GM23338 (cell line): ENCODE data around the gene PIK3R4. TPM values are rescaled to one million over a fixed set of nuclear protein-coding genes. Genes with fewer than 3 reads are reported as not detected.

Experiments
- ATAC-seq: fragments of 200-7000 bp; cut with Tn5 transposase; 3 replicates; pipeline ENCODE4 v1.9.1; 2020
- DNase-seq: peaks from one replicate; pipeline ENCODE4 v3.0.0-alpha.2; 2015; ENCODE audit warnings: low spot score
- H2AFZ ChIP-seq: fragments of 200-600 bp; sonication (generic); 2 replicates; pipeline ENCODE4 v1.8.0; 2016; ENCODE audit warnings: antibody characterized with exemption, mild to moderate bottlenecking, moderate library complexity
- H3F3A ChIP-seq: fragments of 200-600 bp; sonication (generic); replicated peaks from 2 replicates; pipeline ENCODE4 v1.8.0; 2017; ENCODE audit warnings: antibody characterized with exemption, mixed run types, low read depth
- H3K27ac ChIP-seq: fragments of 200-600 bp; sonication (generic); 2 replicates; pipeline ENCODE4 v1.6.1; 2016; ENCODE audit warnings: low read depth
- H3K27me3 ChIP-seq: fragments of 200-600 bp; sonication (generic); 2 replicates; pipeline ENCODE4 v1.8.0; 2016; ENCODE audit warnings: mild to moderate bottlenecking, mixed run types, moderate library complexity; ENCODE audit not compliant: insufficient read depth
- H3K36me3 ChIP-seq: fragments of 200-600 bp; sonication (generic); 2 replicates; pipeline ENCODE4 v1.8.0; 2016; ENCODE audit warnings: mild to moderate bottlenecking; ENCODE audit not compliant: insufficient read depth
- H3K4me1 ChIP-seq: fragments of 200-600 bp; sonication (generic); 2 replicates; pipeline ENCODE4 v1.8.0; 2016; ENCODE audit warnings: mild to moderate bottlenecking, moderate library complexity; ENCODE audit not compliant: insufficient read depth
- H3K4me2 ChIP-seq: fragments of 200-600 bp; sonication (generic); 2 replicates; pipeline ENCODE4 v1.7.1; 2017; ENCODE audit warnings: mixed run types
- H3K4me3 ChIP-seq: fragments of 200-600 bp; sonication (generic); 2 replicates; pipeline ENCODE4 v1.6.1; 2016; ENCODE audit warnings: mixed run types
- H3K79me2 ChIP-seq: fragments of 200-600 bp; sonication (generic); replicated peaks from 2 replicates; pipeline ENCODE4 v1.8.0; 2017; ENCODE audit warnings: mild to moderate bottlenecking; ENCODE audit not compliant: insufficient read depth
- H3K9me2 ChIP-seq: fragments of 200-600 bp; sonication (generic); 2 replicates; pipeline ENCODE4 v1.8.0; 2017; ENCODE audit not compliant: insufficient read depth
- H4K20me1 ChIP-seq: fragments of 200-600 bp; sonication (generic); replicated peaks from 2 replicates; pipeline ENCODE4 v1.8.0; 2017; ENCODE audit warnings: mild to moderate bottlenecking; ENCODE audit not compliant: insufficient read depth
- H3K27ac Mint-ChIP-seq: 2 replicates; pipeline ENCODE4 v1.8.0; 2020; ENCODE audit warnings: inconsistent platforms, mild to moderate bottlenecking, moderate library complexity, mixed read lengths
- H3K27me3 Mint-ChIP-seq: 3 replicates; pipeline ENCODE4 v1.8.0; 2022; ENCODE audit warnings: low read depth, mild to moderate bottlenecking, moderate library complexity, mixed read lengths, inconsistent platforms; ENCODE audit not compliant: insufficient read depth, poor library complexity
- H3K36me3 Mint-ChIP-seq: 3 replicates; pipeline ENCODE4 v1.8.0; 2021; ENCODE audit warnings: low read depth, mild to moderate bottlenecking, inconsistent platforms, moderate library complexity, mixed read lengths
- H3K4me1 Mint-ChIP-seq: 3 replicates; pipeline ENCODE4 v1.8.0; 2020; ENCODE audit warnings: mild to moderate bottlenecking, inconsistent platforms, mixed read lengths
- H3K4me3 Mint-ChIP-seq: 3 replicates; pipeline ENCODE4 v1.8.0; 2021; ENCODE audit warnings: moderate library complexity, mild to moderate bottlenecking, inconsistent platforms, mixed read lengths
- H3K9me3 Mint-ChIP-seq: 3 replicates; pipeline ENCODE4 v1.8.0; 2020; ENCODE audit warnings: moderate library complexity, mild to moderate bottlenecking, inconsistent platforms, mixed read lengths
- CREB1 ChIP-seq: fragments of 250-450 bp; sonication (Bioruptor Pico); IDR thresholded peaks from 2 replicates; pipeline ENCODE4 v1.5.0; 2020; ENCODE audit warnings: low read depth, mild to moderate bottlenecking, moderate library complexity
- EZH2 ChIP-seq: fragments of 200-600 bp; sonication (generic); IDR thresholded peaks from one replicate; pipeline ENCODE4 v1.8.0; 2017; ENCODE audit warnings: antibody characterized with exemption, mild to moderate bottlenecking, low read depth; ENCODE audit not compliant: unreplicated experiment
- EZH2phosphoT487 ChIP-seq: fragments of 200-600 bp; sonication (generic); IDR thresholded peaks from one replicate; pipeline ENCODE4 v1.8.1; 2018; ENCODE audit warnings: antibody characterized with exemption; ENCODE audit not compliant: unreplicated experiment
- JUNB ChIP-seq: IDR thresholded peaks from one replicate; pipeline ENCODE4 v1.6.1; 2016; ENCODE audit warnings: antibody characterized with exemption; ENCODE audit not compliant: unreplicated experiment
- NANOG ChIP-seq: IDR thresholded peaks from 2 replicates; pipeline ENCODE4 v1.6.1; 2016; ENCODE audit warnings: antibody characterized with exemption, borderline replicate concordance
- POLR2AphosphoS5 ChIP-seq: IDR thresholded peaks from 2 replicates; pipeline ENCODE4 v1.6.1; 2016; ENCODE audit warnings: antibody characterized with exemption, low read depth
- REST ChIP-seq: IDR thresholded peaks from one replicate; pipeline ENCODE4 v1.6.1; 2018; ENCODE audit warnings: antibody characterized with exemption; ENCODE audit not compliant: unreplicated experiment
- STAT1 ChIP-seq: IDR thresholded peaks from one replicate; pipeline ENCODE4 v1.6.1; 2016; ENCODE audit warnings: antibody characterized with exemption; ENCODE audit not compliant: unreplicated experiment
- ZNF114 ChIP-seq: fragments of 250-450 bp; sonication (Bioruptor Pico); IDR thresholded peaks from 2 replicates; pipeline ENCODE4 v1.5.0; 2020; ENCODE audit warnings: mild to moderate bottlenecking, moderate library complexity
- ZNF331 ChIP-seq: fragments of 250-450 bp; sonication (Bioruptor Pico); IDR thresholded peaks from 2 replicates; pipeline ENCODE4 v1.5.0; 2020; ENCODE audit warnings: low read depth, mild to moderate bottlenecking, moderate library complexity
- ZNF462 ChIP-seq: fragments of 250-450 bp; sonication (Bioruptor Pico); IDR thresholded peaks from 2 replicates; pipeline ENCODE4 v1.5.0; 2020; ENCODE audit warnings: mild to moderate bottlenecking, moderate library complexity
- polyA plus RNA-seq: library from polyadenylated mRNA; unstranded; fragments of >200 nt; fragmentation: Nextera tagmentation; extraction: Ambion mirVana; gene quantifications from 2 replicates; pipeline ENCODE4 v1.2.1, GENCODE V29; 2016
- total RNA-seq: library from RNA; depleted of rRNA; stranded (reverse); fragments of >200 nt; shearing (Covaris generic); gene quantifications from 2 replicates; pipeline ENCODE4 v1.2.3, GENCODE V29; 2014
- TF ChIP-seq, protein P1 (sequence below), 2 experiments: fragments of 200-600 bp in 1 of 2; sonication (generic) in 1 of 2; conservative IDR thresholded peaks; 2 replicates each; pipeline versions ENCODE4 v1.5.1 to v1.6.1; 2016 to 2017; ENCODE audit warnings: antibody characterized with exemption in 2 of 2, low read depth in 2 of 2, mild to moderate bottlenecking in 2 of 2, moderate library complexity in 1 of 2
- TF ChIP-seq, protein P2 (sequence below): IDR thresholded peaks from 2 replicates; pipeline ENCODE4 v1.6.1; 2016; ENCODE audit warnings: antibody characterized with exemption

PIK3R4 gene
- total and polyA plus RNA-seq, 2 experiments from 2014 or later, result 48.8 to 65.1 TPM

DNA sequence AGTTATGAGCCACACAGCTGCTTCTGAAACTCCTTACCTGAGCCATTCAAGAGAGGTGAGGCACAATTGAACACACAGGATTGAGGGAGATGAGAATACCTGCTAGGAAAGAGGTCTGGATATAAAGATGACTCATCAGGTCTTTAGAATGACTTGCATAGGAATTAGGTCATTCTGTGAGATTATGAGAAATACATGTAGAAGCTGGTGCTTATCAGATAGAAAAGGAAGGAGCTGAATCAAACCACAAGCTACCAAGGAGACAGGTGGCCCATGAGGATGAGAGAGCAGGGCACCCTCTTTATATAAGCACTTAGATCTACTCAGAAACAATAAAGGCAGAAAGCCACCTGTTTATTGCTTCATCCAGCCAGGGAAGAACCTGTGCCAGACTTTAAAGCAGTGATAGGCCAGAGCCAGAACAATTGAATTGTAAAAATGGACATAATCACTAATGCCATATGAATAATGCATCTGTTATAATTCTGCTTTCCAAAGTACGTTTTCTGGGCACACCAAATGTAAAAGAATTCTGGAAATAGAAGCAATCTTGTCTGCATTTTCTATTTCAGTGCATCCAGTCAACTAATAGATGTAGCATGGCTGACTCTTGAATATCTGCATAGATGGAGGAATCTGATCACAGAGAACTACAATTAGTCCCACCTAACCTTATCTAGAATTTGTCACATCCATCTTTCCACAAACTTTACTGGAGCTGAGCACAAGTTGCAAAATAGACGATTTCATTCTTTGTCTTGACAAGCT is 74.9 kb downstream of the PIK3R4 start:
- Histone ChIP-seq H3K27ac (no peak overlapping the region), H3K36me3 (no peaks in the 10 kb centered on the region), H4K20me1 (peaks cover 3% of the 10 kb centered on the region; the same call in 1 of the 2 replicates), H3K4me3 (no peak overlapping the region), H3K79me2 (no peaks in the 10 kb centered on the region), H3F3A (no peaks in the 10 kb centered on the region), H3K27me3 (no peaks in the 10 kb centered on the region), H2AFZ (no peak overlapping the region), H3K4me2 (no peak overlapping the region), H3K9me2 (no peaks in the 10 kb centered on the region), H3K4me1 (no peaks in the 10 kb centered on the region)
- no peaks in the 10 kb centered on the region for H3K4me1 Mint-ChIP-seq
- H3K36me3 Mint-ChIP-seq, result no peaks in the 10 kb centered on the region; the same call in 2 of the 3 replicates
- H3K4me3 Mint-ChIP-seq, result no peak overlapping the region
- ATAC-seq (no peak), DNase-seq (no peak)
- H3K9me3 Mint-ChIP-seq, result no peaks in the 10 kb centered on the region
- TF ChIP-seq POLR2AphosphoS5 (no peak), REST (no peak), CREB1 (CRISPR knock-in tag) (no peak), STAT1 (no peak), ZNF462 (no peak), EZH2phosphoT487 (no peak), JUNB (no peak), NANOG (no peak), ZNF114 (CRISPR knock-in tag) (no peak), EZH2 (no peak), ZNF331 (no peak)
- TF ChIP-seq, protein P1, sequence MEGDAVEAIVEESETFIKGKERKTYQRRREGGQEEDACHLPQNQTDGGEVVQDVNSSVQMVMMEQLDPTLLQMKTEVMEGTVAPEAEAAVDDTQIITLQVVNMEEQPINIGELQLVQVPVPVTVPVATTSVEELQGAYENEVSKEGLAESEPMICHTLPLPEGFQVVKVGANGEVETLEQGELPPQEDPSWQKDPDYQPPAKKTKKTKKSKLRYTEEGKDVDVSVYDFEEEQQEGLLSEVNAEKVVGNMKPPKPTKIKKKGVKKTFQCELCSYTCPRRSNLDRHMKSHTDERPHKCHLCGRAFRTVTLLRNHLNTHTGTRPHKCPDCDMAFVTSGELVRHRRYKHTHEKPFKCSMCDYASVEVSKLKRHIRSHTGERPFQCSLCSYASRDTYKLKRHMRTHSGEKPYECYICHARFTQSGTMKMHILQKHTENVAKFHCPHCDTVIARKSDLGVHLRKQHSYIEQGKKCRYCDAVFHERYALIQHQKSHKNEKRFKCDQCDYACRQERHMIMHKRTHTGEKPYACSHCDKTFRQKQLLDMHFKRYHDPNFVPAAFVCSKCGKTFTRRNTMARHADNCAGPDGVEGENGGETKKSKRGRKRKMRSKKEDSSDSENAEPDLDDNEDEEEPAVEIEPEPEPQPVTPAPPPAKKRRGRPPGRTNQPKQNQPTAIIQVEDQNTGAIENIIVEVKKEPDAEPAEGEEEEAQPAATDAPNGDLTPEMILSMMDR (conservative IDR thresholded peaks at IDR 0.05; ENCODE audit: low read depth in 2 of 2), result no peak
- TF ChIP-seq, protein P2, sequence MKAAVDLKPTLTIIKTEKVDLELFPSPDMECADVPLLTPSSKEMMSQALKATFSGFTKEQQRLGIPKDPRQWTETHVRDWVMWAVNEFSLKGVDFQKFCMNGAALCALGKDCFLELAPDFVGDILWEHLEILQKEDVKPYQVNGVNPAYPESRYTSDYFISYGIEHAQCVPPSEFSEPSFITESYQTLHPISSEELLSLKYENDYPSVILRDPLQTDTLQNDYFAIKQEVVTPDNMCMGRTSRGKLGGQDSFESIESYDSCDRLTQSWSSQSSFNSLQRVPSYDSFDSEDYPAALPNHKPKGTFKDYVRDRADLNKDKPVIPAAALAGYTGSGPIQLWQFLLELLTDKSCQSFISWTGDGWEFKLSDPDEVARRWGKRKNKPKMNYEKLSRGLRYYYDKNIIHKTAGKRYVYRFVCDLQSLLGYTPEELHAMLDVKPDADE, result no peak
- no peaks in the 10 kb centered on the region for H3K27me3 Mint-ChIP-seq
- H3K27ac Mint-ChIP-seq, result no peak overlapping the region
